ENCODE data around the gene C1orf198.

- TF ChIP-seq MAX (IDR thresholded peaks at IDR 0.05) (no peak), CTCF (IDR thresholded peaks at IDR 0.05; ENCODE audit: low read depth, low read length, missing input control) (no peak), JUND (IDR thresholded peaks at IDR 0.05) (no peak), REST (IDR thresholded peaks at IDR 0.05) (no peak), GABPA (IDR thresholded peaks at IDR 0.05 in 1 of 2, conservative IDR thresholded peaks at IDR 0.05 in 1 of 2) (no peak), EGR1 (IDR thresholded peaks at IDR 0.05; ENCODE audit: low read depth in 2 of 2) (no peak), RAD21 (IDR thresholded peaks at IDR 0.05) (no peak), ZBTB33 (IDR thresholded peaks at IDR 0.05) (no peak), RXRA (IDR thresholded peaks at IDR 0.05) (no peak)
These were observed 53.2 kb downstream of the C1orf198 start for GRCh38 chr1:230814949-230815692.
